ENCODE results near the gene TPRKB.
A peak's percentile ranks its signal among the peaks of the same experiment; 100 is the strongest.
"Not testable (repeated sequence)": the region's sequence is repeated elsewhere in the genome, so short reads cannot be mapped to it uniquely, and the experiment has no call there.

TPRKB gene

DNA sequence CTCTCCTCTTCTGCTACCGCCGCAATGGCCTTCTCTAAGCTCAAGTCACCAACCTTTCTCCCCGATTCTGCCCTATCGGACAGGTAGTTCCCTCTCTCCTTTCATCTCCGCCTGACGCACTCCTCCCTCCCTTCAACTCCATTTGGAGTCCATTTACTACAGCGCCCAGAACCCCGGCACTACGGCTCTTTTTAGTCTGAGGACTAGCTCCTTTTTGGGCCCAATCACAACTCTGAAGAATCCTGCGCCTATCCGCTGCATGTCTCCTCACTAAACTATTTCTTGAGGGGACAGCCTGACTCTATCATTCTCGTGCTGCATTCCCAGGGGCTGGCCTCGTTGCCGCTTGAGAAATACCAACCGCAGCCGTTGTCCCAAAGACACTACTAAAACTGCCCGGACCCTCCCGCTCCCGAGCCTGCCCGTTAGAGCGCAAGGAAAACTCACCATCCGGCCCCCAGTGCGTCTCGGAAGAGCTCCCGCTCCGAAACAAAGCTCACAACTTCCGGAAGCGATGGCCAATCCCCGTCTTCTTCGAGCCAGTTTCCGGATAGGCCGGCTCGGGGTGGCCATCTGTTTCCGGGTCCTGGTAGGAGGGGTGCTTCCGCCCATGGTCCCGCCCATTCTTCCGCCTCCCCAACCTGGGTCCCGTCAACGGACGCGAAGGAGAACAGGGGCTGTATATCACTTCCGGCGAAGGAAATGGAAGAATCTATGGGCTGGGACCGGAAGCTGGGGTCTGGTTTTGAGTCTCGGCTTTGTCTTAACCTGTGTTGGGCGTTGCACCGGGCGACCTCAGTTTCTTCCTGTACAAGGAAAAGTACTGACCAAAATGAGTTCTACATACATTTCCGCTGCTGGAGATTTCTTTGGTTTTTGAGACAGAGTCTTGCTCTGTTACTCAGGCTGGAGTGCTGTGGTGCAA lies at the start of gene TPRKB:
Gene TPRKB, minus strand, starts transcription at position 491 of the 925 bp plus-strand sequence. CDS start 2,776 bp downstream, outside the sequence.
- DNase-seq, result peak; percentile 96
- ATAC-seq, result peak; percentile 99

GRCh38 chr2:73783883-73784282 lies 46.7 kb upstream of the TPRKB start, which contains the start of gene C2orf78:
C2orf78 (plus strand) TSS chr2:73784183; CDS start chr2:73784310, 127 bp downstream.
- not testable (repeated sequence) for ATAC-seq, DNase-seq

DNA sequence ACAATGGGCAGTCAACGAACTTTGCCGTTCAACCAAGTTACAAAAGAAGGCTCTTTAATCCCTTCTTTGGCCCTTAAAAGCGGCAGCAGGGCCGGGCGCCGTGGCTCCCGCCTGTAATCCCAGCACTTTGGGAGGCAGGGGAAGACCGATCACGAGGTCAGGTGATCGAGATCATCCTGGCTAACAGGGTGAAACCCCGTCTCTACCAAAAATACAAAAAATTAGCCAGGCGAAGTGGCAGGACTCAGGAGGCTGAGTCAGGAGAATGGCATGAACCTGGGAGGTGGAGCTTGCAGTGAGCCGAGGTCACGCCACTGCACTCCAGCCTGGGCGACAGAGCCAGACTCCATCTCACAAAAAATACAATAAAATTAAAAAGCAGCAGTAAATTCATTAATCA lies 46.3 kb upstream of the TPRKB start:
- DNase-seq, ATAC-seq: not testable (repeated sequence)

DNA sequence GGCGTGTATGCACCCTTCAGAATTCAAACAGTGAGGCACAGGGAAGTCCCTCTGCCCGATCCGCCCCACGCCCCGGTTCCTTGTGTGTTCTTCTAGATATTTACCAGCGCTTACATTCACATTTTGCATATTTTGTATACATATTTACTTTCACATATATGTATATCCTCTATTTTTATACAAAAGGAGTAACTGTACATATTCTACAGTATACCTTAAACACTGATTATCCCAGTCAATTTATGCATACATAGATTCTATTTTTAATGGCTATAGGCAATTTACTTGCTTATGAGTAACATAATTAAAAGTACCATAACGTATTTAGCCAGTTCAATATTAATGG lies 43.1 kb upstream of the TPRKB start:
- ATAC-seq (no peak), DNase-seq (no peak)

- peak; percentile 98 for DNase-seq
These were observed 42.5 kb upstream of the TPRKB start, which contains the start of gene DUSP11 for GRCh38 chr2:73779467-73780236. DUSP11 (minus strand) TSS chr2:73780103; CDS start chr2:73779974, 129 bp downstream.

GRCh38 chr2:73778867-73779466 lies 41.8 kb upstream of the TPRKB start:
- ATAC-seq, DNase-seq: not testable (repeated sequence)

More at GRCh38 chr2:73779467-73780236, 42.5 kb upstream of the TPRKB start, which contains the start of gene DUSP11:
- ATAC-seq, result peak; percentile 100

- ATAC-seq, result no peak
- DNase-seq, result no peak
These were observed 39.8 kb upstream of the TPRKB start for GRCh38 chr2:73776869-73777519.

GRCh38 chr2:73776381-73776780 lies 39.2 kb upstream of the TPRKB start:
- no peak for DNase-seq
- ATAC-seq, result no peak

DNA sequence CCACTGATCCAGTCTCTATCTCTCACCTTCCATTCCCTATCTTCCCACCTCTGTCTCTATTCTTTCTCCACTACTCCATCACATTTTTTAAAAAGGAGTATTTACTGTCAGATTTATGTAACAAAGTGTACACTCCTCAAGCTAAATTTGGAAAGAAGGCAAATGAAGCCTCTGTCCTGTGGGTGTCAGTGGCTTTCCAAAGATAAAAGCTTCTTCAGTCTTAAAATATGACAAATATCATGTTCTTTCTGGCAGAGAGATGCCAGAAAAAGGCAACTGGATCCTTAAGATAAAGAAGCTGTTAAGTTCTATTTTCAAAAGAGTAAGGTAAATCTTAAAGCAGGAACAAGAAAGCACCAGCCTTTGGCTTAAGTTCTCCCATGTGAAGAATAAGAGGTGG lies 35.7 kb upstream of the TPRKB start:
- DNase-seq (no peak), ATAC-seq (no peak)

DNA sequence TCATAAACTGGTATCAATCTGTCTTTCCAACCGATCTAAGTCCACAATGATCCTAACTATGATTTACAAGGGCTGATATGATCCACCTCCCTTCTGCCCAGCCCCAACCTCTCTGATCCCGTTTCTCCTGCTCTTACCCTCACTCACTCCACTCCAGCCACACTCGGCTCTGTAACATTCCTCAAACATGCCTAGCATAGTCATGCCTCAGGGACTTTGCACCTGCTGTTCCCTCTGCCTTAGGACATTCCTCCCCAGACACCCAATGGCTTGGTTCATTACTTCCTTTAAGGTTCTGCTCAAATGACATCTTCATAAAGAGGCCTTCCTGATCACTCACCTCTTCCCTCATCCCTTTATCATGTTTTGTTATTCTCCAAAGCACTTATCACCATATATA lies 33.6 kb upstream of the TPRKB start:
- no peak for ATAC-seq
- DNase-seq, result no peak

GRCh38 chr2:73766994-73767393 lies 29.8 kb upstream of the TPRKB start:
- ATAC-seq, result no peak
- DNase-seq, result no peak

GRCh38 chr2:73766349-73766748 lies 29.2 kb upstream of the TPRKB start:
- ATAC-seq (no peak), DNase-seq (no peak)

DNA sequence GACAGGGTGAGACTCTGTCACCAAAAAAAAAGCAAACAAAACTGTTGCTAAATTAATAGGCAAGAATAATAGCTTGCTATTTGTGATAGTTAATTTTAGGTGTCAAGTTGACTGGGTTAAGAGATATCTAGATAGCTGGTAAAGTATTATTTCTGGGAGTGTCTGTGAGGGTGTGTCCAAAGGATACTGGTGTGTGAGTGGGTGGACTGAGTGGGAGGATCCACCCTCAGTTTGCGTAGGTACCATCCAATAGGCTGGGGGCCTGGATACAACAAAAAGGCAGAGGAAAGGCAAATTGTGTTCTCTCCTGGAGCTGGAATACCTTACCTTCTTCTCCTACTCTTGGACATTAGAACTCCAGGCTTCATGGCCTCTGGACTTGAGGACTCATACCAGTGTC lies 27.8 kb upstream of the TPRKB start:
- ATAC-seq, result no peak

GRCh38 chr2:73762571-73762970 lies 25.4 kb upstream of the TPRKB start:
- no peak for DNase-seq

More for the DNA sequence above, 27.8 kb upstream of the TPRKB start:
- no peak for DNase-seq

DNA sequence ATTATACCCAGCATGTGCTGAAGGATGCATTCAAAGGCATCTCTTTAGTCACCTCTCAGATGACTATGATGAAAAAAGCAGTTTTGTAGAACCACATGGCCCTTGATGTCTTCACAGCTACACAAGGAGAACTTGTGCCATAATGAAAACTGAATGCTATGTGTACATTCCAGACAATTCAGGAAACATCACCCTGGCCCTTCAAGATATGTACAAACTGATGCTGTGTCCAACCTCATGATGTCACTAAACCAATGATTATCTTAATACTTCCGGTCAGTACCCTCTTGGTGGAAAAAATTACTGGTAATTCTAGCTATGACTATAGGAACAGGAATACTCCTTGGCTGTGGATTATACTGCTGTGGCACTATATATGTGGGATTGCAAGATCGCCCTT lies 22.8 kb upstream of the TPRKB start:
- no peak for DNase-seq

More at GRCh38 chr2:73762571-73762970, 25.4 kb upstream of the TPRKB start:
- ATAC-seq, result no peak

GRCh38 chr2:73759285-73759764 lies 22.2 kb upstream of the TPRKB start:
- no peak for DNase-seq

More for the DNA sequence above, 22.8 kb upstream of the TPRKB start:
- no peak for ATAC-seq

DNA sequence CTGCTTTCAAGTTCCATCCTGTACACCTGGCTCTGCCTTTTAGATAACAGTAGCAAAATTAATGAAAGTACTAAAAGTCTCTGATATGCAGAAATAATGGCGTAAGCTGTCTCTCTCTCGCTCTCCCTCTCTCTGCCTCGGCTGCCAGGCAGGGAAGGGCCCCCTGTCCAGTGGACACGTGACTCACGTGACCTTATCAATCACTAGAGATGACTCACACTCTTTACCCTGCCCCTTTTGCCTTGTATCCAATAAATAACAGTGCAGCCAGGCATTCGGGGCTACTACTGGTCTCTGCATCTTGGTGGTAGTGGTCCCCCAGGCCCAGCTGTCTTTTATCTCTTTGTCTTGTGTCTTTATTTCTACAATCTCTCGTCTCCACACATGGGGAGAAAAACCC lies 17.2 kb upstream of the TPRKB start:
- not testable (repeated sequence) for ATAC-seq

More at GRCh38 chr2:73759285-73759764, 22.2 kb upstream of the TPRKB start:
- ATAC-seq, result no peak

DNA sequence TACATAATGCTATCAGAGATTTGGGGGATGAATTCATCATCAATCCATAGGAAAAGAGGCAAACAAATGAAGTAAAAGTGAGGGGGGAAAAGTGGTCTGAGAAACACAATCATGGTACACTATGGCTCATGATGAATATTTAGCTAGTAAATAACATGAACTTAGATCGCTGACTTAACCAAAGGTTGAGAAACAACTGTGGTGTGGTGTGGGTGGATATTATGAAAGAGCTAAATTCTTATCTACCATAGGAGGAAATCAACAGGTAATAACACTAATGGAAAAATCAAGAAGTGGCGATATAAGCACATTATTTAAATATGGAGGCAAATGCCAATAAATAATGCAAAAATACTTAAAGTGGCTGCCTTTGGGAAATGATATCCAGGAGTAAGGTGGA lies 12.2 kb upstream of the TPRKB start:
- DNase-seq (no peak), ATAC-seq (no peak)

More for the DNA sequence above, 17.2 kb upstream of the TPRKB start:
- DNase-seq, result not testable (repeated sequence)

- DNase-seq (no peak), ATAC-seq (no peak)
These were observed 9.7 kb upstream of the TPRKB start for GRCh38 chr2:73746877-73747208.

DNA sequence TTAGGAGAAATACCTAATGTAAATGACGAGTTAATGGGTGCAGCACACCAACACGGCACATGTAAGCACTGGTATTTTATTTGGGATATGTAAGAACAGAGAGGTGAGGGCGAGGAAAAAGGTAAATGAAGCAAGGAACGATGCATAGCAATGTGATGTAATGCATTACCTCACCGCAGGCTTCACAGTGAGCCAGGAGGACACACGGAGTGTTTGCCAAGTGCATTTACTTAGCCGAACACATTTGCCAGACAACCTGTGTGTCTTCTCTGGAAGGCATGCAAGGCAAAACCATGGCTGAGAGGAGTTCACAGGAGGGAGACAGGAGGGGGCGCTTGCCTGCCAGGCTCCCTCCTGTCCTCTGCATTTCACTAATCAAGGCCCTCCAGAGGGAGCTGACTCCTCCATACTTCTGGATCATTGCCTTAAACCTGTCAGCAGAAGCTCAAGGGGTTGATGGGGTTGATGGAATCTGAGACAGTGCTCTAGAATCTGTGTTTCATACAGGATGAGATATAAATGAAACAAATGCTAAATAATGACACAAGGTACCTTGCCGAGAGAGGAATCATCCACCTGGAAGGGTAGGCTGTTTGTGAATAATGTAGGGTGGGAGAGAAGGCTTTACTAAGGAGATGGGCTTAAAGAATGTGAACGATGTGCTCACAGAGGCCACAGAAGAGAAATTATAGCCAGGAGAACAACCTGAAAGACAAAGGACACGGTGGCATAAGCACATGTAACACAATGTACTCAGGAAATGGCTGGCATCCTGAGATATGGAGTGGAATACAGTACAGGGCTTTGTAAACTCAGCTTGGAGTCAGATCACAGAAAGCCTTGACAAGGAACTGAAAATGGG lies 9.1 kb upstream of the TPRKB start:
- ATAC-seq (no peak), DNase-seq (no peak)

DNA sequence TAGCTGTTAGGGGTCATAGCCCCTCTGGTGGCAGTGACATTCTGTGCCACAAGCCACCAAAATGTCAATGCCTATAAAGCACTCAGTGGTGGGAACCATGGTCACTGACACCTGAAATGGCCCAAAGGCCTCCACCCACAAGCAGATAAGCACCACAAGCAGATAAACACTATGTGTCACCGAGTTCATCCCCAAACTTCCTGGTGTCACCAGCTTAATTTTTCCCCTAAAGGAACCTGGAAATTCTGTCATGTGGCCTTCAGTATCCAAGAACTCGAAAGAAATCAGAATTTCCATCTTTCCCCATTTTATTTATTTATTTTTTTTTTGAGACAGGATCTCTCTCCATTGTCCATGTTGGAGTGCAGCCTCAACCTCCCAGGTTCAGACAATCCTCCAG lies 3.6 kb upstream of the TPRKB start:
- ATAC-seq, result no peak
- DNase-seq, result no peak
